ENCODE results near the gene CKAP5. TPM values are rescaled to one million over a fixed set of nuclear protein-coding genes. Genes with fewer than 3 reads are reported as not detected.

The CKAP5 gene
- 65.5 TPM for total RNA-seq

GRCh38 chr11:46845740-46846509 is at the start of gene CKAP5:
Gene CKAP5 (minus strand): TSS chr11:46846280. CDS start chr11:46821231, 25,049 bp downstream.
- peak; percentile 95 for DNase-seq

GRCh38 chr11:46895821-46896220 is 49.7 kb upstream of the CKAP5 start:
- no peak for DNase-seq

GRCh38 chr11:46894961-46895360 is 48.9 kb upstream of the CKAP5 start:
- DNase-seq, result no peak

- DNase-seq, result no peak
Observed at GRCh38 chr11:46894506-46894905, 48.4 kb upstream of the CKAP5 start.

GRCh38 chr11:46892838-46893237 is 46.8 kb upstream of the CKAP5 start:
- no peak for DNase-seq

GRCh38 chr11:46892109-46892508 is 46.0 kb upstream of the CKAP5 start:
- no peak for DNase-seq

GRCh38 chr11:46890665-46891064 is 44.6 kb upstream of the CKAP5 start:
- no peak for DNase-seq

GRCh38 chr11:46889689-46890475 is 43.8 kb upstream of the CKAP5 start:
- peak; percentile 90 for DNase-seq

- DNase-seq, result no peak
Observed at GRCh38 chr11:46889251-46889650, 43.2 kb upstream of the CKAP5 start.

GRCh38 chr11:46888636-46889035 is 42.6 kb upstream of the CKAP5 start:
- DNase-seq, result no peak

GRCh38 chr11:46886211-46886610 is 40.1 kb upstream of the CKAP5 start:
- DNase-seq, result no peak

GRCh38 chr11:46879056-46879585 is 33.0 kb upstream of the CKAP5 start:
- DNase-seq, result no peak

- DNase-seq, result no peak
Observed at GRCh38 chr11:46877580-46877979, 31.5 kb upstream of the CKAP5 start.

- no peak for DNase-seq
Observed at GRCh38 chr11:46876471-46876870, 30.4 kb upstream of the CKAP5 start.

GRCh38 chr11:46874586-46874985 is 28.5 kb upstream of the CKAP5 start:
- no peak for DNase-seq

- no peak for DNase-seq
Observed at GRCh38 chr11:46868912-46869311, 22.8 kb upstream of the CKAP5 start.

- no peak for DNase-seq
Observed at GRCh38 chr11:46865340-46865739, 19.3 kb upstream of the CKAP5 start.

GRCh38 chr11:46860218-46860617 is 14.1 kb upstream of the CKAP5 start:
- no peak for DNase-seq

GRCh38 chr11:46858920-46859546 is 13.0 kb upstream of the CKAP5 start:
- no peak for DNase-seq

GRCh38 chr11:46857666-46858065 is 11.6 kb upstream of the CKAP5 start:
- no peak for DNase-seq

- no peak for DNase-seq
Observed at GRCh38 chr11:46856605-46857343, 10.7 kb upstream of the CKAP5 start.

GRCh38 chr11:46855863-46856262 is 9.8 kb upstream of the CKAP5 start:
- DNase-seq, result no peak
